Peyer's patch (tissue), 4 donors: ENCODE results near the gene DIP2A. TPM values are rescaled to one million over a fixed set of nuclear protein-coding genes. Genes with fewer than 3 reads are reported as not detected.
"Not testable (repeated sequence)": the region's sequence is repeated elsewhere in the genome, so short reads cannot be mapped to it uniquely, and the experiment has no call there.

Source experiments
- DNase-seq, 3 donors: peaks; one replicate each; pipeline ENCODE4 v3.0.0-alpha.2; 2017 to 2019
- H3K27ac ChIP-seq, 4 donors: fragments of 200-600 bp; sonication (generic); one replicate each; pipeline ENCODE4 v1.5.1; 2016 to 2019
- H3K27me3 ChIP-seq, 2 donors: fragments of 200-600 bp; sonication (generic); one replicate each; pipeline ENCODE4 v1.5.1; 2019
- H3K36me3 ChIP-seq, 3 donors: fragments of 200-600 bp; sonication (generic); one replicate each; pipeline ENCODE4 v1.5.1; 2016 to 2019
- H3K4me1 ChIP-seq, 4 donors: fragments of 200-600 bp; sonication (generic); one replicate each; pipeline ENCODE4 v1.5.1; 2016 to 2019
- H3K4me3 ChIP-seq, 4 donors: fragments of 200-600 bp; sonication (generic); 1 replicate in 3 of 4; 2 replicates in 1 of 4; pipeline ENCODE4 v1.5.1; 2016 to 2019; ENCODE audit warnings: mild to moderate bottlenecking in 1 of 4
- H3K9me3 ChIP-seq, 4 donors: fragments of 200-600 bp; sonication (generic); one replicate each; pipeline ENCODE4 v1.5.1; 2016 to 2019; ENCODE audit warnings: mild to moderate bottlenecking in 1 of 4
- POLR2A ChIP-seq, 2 donors: fragments of 450-650 bp; IDR thresholded peaks; one replicate each; pipeline ENCODE4 v1.5.1; 2017; ENCODE audit warnings: antibody characterized with exemption in 2 of 2, mild to moderate bottlenecking in 2 of 2, moderate library complexity in 2 of 2
- total RNA-seq, 4 donors: library from RNA; depleted of rRNA; stranded (reverse); fragments of >200 nt; gene quantifications; one replicate each; pipeline ENCODE4 v1.1.0, GENCODE V29; 2016
- TF ChIP-seq, protein P1 (sequence below), 6 experiments: fragments of 450-650 bp in 4 of 6; fragments of 200-600 bp in 2 of 6; sonication (generic) in 1 of 6; IDR thresholded peaks; one replicate each; pipeline ENCODE4 v1.5.1; 2017 to 2019; ENCODE audit warnings: antibody characterized with exemption in 6 of 6, mild to moderate bottlenecking in 3 of 6, moderate library complexity in 1 of 6

Gene DIP2A
- total RNA-seq, 4 donors from 2014 or later, result 69.9 to 108 (median 85.3) TPM

GRCh38 chr21:46431884-46432488 is 26.7 kb upstream of the DIP2A start:
- no peak for DNase-seq
- no peaks in the 10 kb centered on the region for H3K4me1 ChIP-seq
- H3K36me3 ChIP-seq, result peaks cover 0 to 88% (median 0%) of the 10 kb centered on the region in 3 donors
- no peaks in the 10 kb centered on the region for H3K9me3 ChIP-seq
- no peak overlapping the region for H3K27ac ChIP-seq
- TF ChIP-seq POLR2A (IDR thresholded peaks at IDR 0.05), result no peak
- H3K27me3 ChIP-seq, result no peaks in the 10 kb centered on the region
- H3K4me3 ChIP-seq, result no peak overlapping the region

- H3K4me1 ChIP-seq, H3K4me3 ChIP-seq, H3K27ac ChIP-seq, H3K27me3 ChIP-seq, DNase-seq, H3K9me3 ChIP-seq: not testable (repeated sequence)
- H3K36me3 ChIP-seq, result peaks cover 0 to 87% (median 0%) of the 10 kb centered on the region in 3 donors
Measured at GRCh38 chr21:46433116-46433515, 25.6 kb upstream of the DIP2A start.

- no peak overlapping the region for H3K27ac ChIP-seq
- no peaks in the 10 kb centered on the region for H3K9me3 ChIP-seq
- peaks cover 0 to 79% (median 0%) of the 10 kb centered on the region in 3 donors for H3K36me3 ChIP-seq
- H3K27me3 ChIP-seq, result no peaks in the 10 kb centered on the region
- DNase-seq, result no peak
- TF ChIP-seq, protein P1, sequence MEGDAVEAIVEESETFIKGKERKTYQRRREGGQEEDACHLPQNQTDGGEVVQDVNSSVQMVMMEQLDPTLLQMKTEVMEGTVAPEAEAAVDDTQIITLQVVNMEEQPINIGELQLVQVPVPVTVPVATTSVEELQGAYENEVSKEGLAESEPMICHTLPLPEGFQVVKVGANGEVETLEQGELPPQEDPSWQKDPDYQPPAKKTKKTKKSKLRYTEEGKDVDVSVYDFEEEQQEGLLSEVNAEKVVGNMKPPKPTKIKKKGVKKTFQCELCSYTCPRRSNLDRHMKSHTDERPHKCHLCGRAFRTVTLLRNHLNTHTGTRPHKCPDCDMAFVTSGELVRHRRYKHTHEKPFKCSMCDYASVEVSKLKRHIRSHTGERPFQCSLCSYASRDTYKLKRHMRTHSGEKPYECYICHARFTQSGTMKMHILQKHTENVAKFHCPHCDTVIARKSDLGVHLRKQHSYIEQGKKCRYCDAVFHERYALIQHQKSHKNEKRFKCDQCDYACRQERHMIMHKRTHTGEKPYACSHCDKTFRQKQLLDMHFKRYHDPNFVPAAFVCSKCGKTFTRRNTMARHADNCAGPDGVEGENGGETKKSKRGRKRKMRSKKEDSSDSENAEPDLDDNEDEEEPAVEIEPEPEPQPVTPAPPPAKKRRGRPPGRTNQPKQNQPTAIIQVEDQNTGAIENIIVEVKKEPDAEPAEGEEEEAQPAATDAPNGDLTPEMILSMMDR (IDR thresholded peaks at IDR 0.05), result no peak
- no peak for TF ChIP-seq POLR2A (IDR thresholded peaks at IDR 0.05)
- H3K4me3 ChIP-seq, result no peak overlapping the region
- H3K4me1 ChIP-seq, result no peaks in the 10 kb centered on the region
Measured at GRCh38 chr21:46434322-46434958, 24.3 kb upstream of the DIP2A start.

- peaks cover 0 to 79% (median 0%) of the 10 kb centered on the region in 3 donors for H3K36me3 ChIP-seq
- TF ChIP-seq POLR2A (IDR thresholded peaks at IDR 0.05), result no peak
- TF ChIP-seq, protein P1 (IDR thresholded peaks at IDR 0.05), result no peak
Measured at GRCh38 chr21:46435786-46436227, 22.9 kb upstream of the DIP2A start.

DNA sequence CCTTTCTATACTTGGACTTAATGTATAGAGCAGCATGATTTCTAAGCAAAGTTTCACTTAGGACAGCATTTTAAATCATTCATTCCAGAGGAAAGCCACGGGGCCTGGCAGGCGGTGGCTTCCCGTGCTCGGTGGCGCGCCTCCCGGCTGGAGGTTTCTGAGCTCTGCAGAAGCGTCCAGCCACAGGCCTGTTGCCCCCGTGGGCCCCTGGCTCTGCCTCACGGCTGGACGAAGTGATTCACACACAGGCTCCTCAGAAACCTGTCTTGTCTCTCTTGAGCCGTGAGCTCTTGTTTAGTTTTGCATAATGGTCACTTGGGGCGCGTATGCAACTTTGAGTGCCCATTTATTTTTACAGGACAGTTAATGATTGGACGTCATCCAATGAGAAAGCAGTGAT is 22.1 kb upstream of the DIP2A start:
- Histone ChIP-seq H3K4me3 (no peak overlapping the region), H3K27me3 (no peaks in the 10 kb centered on the region), H3K4me1 (no peaks in the 10 kb centered on the region), H3K9me3 (no peaks in the 10 kb centered on the region), H3K27ac (no peak overlapping the region), H3K36me3 (peaks cover 0 to 79% (median 0%) of the 10 kb centered on the region in 3 donors)
- TF ChIP-seq POLR2A (IDR thresholded peaks at IDR 0.05), result no peak
- TF ChIP-seq, protein P1 (IDR thresholded peaks at IDR 0.05), result no peak
- no peak for DNase-seq

More at GRCh38 chr21:46435786-46436227, 22.9 kb upstream of the DIP2A start:
- Histone ChIP-seq H3K9me3 (no peaks in the 10 kb centered on the region), H3K27ac (no peak overlapping the region), H3K27me3 (no peaks in the 10 kb centered on the region), H3K4me1 (no peaks in the 10 kb centered on the region), H3K4me3 (no peak overlapping the region)
- DNase-seq, result no peak

DNA sequence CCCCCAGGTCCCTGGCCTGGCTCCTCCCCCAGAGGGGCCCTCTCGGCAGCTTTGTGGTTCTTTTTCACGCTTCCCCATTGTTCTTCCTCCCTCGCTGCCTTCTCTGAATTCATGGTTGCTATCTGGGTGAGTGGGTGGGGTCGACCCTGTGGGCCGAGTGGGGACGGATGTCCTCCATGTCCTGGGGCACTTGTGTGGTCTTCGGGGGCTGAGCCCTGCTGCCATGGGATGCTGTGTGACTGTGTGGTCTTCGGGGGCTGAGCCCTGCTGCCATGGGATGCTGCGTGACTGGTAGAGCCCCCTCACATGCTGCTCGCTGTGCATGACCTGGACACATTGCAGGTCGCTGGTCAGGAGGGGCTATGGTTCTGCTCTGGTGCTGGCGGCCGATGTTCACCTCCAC is 21.6 kb upstream of the DIP2A start:
- TF ChIP-seq POLR2A (IDR thresholded peaks at IDR 0.05), result no peak
- TF ChIP-seq, protein P1 (IDR thresholded peaks at IDR 0.05), result no peak
- no peaks in the 10 kb centered on the region for H3K27me3 ChIP-seq
- H3K36me3 ChIP-seq, result peaks cover 0 to 81% (median 0%) of the 10 kb centered on the region in 3 donors

More for the DNA sequence above, 21.6 kb upstream of the DIP2A start:
- Histone ChIP-seq H3K4me3 (no peak overlapping the region), H3K27ac (no peak overlapping the region), H3K4me1 (no peaks in the 10 kb centered on the region), H3K9me3 (no peaks in the 10 kb centered on the region)
- DNase-seq, result no peak
